Neural cell (in vitro differentiated cells): Measurements from ENCODE around the gene RPS19BP1. TPM values are rescaled to one million over a fixed set of nuclear protein-coding genes. Genes with fewer than 3 reads are reported as not detected.

ENCODE experiments used
- H2AFZ ChIP-seq: fragments of 200-600, 300-800 bp; sonication (generic), shearing (Covaris generic); 2 replicates; pipeline ENCODE4 v1.6.0; 2014; ENCODE audit warnings: low read depth, mild to moderate bottlenecking, antibody characterized with exemption, low read length, moderate library complexity
- H3F3A ChIP-seq: fragments of 200-600 bp; shearing (Covaris generic); 2 replicates; pipeline ENCODE4 v1.6.1; 2016; ENCODE audit warnings: mild to moderate bottlenecking, moderate library complexity, mixed read lengths, antibody characterized with exemption, low read length; ENCODE audit not compliant: insufficient read depth, poor library complexity, severe bottlenecking
- H3K27ac ChIP-seq: fragments of 200-600, 300-800 bp; sonication (generic), shearing (Covaris generic); 2 replicates; pipeline ENCODE4 v1.5.1; 2014; ENCODE audit warnings: mild to moderate bottlenecking, low read length, moderate library complexity
- H3K27me3 ChIP-seq: fragments of 300-800, 200-600 bp; sonication (generic), shearing (Covaris generic); 2 replicates; pipeline ENCODE4 v1.6.0; 2014; ENCODE audit warnings: mild to moderate bottlenecking, low read depth, low read length, moderate library complexity; ENCODE audit not compliant: insufficient read depth
- H3K36me3 ChIP-seq: fragments of 300-800, 200-600 bp; sonication (generic), shearing (Covaris generic); 2 replicates; pipeline ENCODE4 v1.5.1; 2014; ENCODE audit warnings: mild to moderate bottlenecking, antibody characterized with exemption, low read length, moderate library complexity; ENCODE audit not compliant: insufficient read depth
- H3K4me2 ChIP-seq: fragments of 300-800, 200-600 bp; sonication (generic), shearing (Covaris generic); 2 replicates; pipeline ENCODE4 v1.6.0; 2014; ENCODE audit warnings: mild to moderate bottlenecking, low read length
- H3K4me3 ChIP-seq: fragments of 300-800, 200-600 bp; sonication (generic), shearing (Covaris generic); 2 replicates; pipeline ENCODE4 v1.5.1; 2014; ENCODE audit warnings: mild to moderate bottlenecking, low read length, moderate library complexity
- H3K79me2 ChIP-seq: fragments of 200-600 bp; shearing (Covaris generic); replicated peaks from 2 replicates; pipeline ENCODE4 v1.6.0; 2014; ENCODE audit warnings: mild to moderate bottlenecking, low read length, moderate library complexity; ENCODE audit not compliant: insufficient read depth
- H3K9ac ChIP-seq: fragments of 300-800, 200-600 bp; sonication (generic), shearing (Covaris generic); 2 replicates; pipeline ENCODE4 v1.6.1; 2016; ENCODE audit warnings: mild to moderate bottlenecking, low read length, mixed read lengths
- H3K9me2 ChIP-seq: fragments of 200-600 bp; shearing (Covaris generic); 2 replicates; pipeline ENCODE4 v1.6.1; 2016; ENCODE audit warnings: mild to moderate bottlenecking, low read length, mixed read lengths; ENCODE audit not compliant: insufficient read depth
- H3K9me3 ChIP-seq: fragments of 200-600, 300-800 bp; sonication (generic), shearing (Covaris generic); 2 replicates; pipeline ENCODE4 v1.6.1; 2016; ENCODE audit warnings: mild to moderate bottlenecking, mixed run types, low read length, moderate library complexity, mixed read lengths
- H4K20me1 ChIP-seq: fragments of 200-600 bp; shearing (Covaris generic); 2 replicates; pipeline ENCODE4 v1.6.1; 2016; ENCODE audit warnings: mild to moderate bottlenecking, mixed run types; ENCODE audit not compliant: insufficient read depth
- CTCF ChIP-seq: fragments of 450-650 bp; IDR thresholded peaks from 2 replicates; pipeline ENCODE4 v1.5.1; 2014; ENCODE audit warnings: antibody characterized with exemption, mild to moderate bottlenecking, moderate library complexity; ENCODE audit not compliant: poor library complexity, severe bottlenecking
- EP300 ChIP-seq: fragments of 450-650 bp; conservative IDR thresholded peaks from 2 replicates; pipeline ENCODE4 v1.6.1; 2014; ENCODE audit warnings: antibody characterized with exemption, mild to moderate bottlenecking, moderate library complexity; ENCODE audit not compliant: poor library complexity, severe bottlenecking
- EZH2 ChIP-seq: fragments of 200-600, 300-800 bp; shearing (Covaris generic), sonication (generic); IDR thresholded peaks from 2 replicates; pipeline ENCODE4 v1.6.1; 2014; ENCODE audit warnings: antibody characterized with exemption, low read length, borderline replicate concordance, mild to moderate bottlenecking; ENCODE audit not compliant: insufficient read depth, poor library complexity, severe bottlenecking
- MXI1 ChIP-seq: fragments of 450-650 bp; conservative IDR thresholded peaks from 2 replicates; pipeline ENCODE4 v1.6.1; 2014; ENCODE audit warnings: antibody characterized with exemption, mild to moderate bottlenecking; ENCODE audit not compliant: poor library complexity, severe bottlenecking
- POLR2AphosphoS5 ChIP-seq: IDR thresholded peaks from 2 replicates; pipeline ENCODE4 v1.6.1; 2012
- RAD21 ChIP-seq: fragments of 450-650 bp; conservative IDR thresholded peaks from 2 replicates; pipeline ENCODE4 v1.6.1; 2014; ENCODE audit warnings: antibody characterized with exemption, mild to moderate bottlenecking, moderate library complexity
- REST ChIP-seq: IDR thresholded peaks from 2 replicates; pipeline ENCODE4 v1.6.1; 2012; ENCODE audit warnings: borderline replicate concordance
- SMC3 ChIP-seq: fragments of 450-650 bp; conservative IDR thresholded peaks from 2 replicates; pipeline ENCODE4 v1.6.1; 2014; ENCODE audit warnings: antibody characterized with exemption, mild to moderate bottlenecking, moderate library complexity; ENCODE audit not compliant: poor library complexity
- TAF1 ChIP-seq: IDR thresholded peaks from 2 replicates; pipeline ENCODE4 v1.6.1; 2012; ENCODE audit warnings: low read depth
- polyA plus RNA-seq: library from polyadenylated mRNA; depleted of rRNA; stranded (reverse); fragments of >200 nt; gene quantifications from 2 replicates; pipeline ENCODE4 v1.2.3, GENCODE V29; 2014

RPS19BP1 gene
- polyA plus RNA-seq, 1 donor from 2014 or later = 164 TPM

- Histone ChIP-seq H3K27me3 (no peaks in the 10 kb centered on the region), H2AFZ (no peak overlapping the region), H3K9me2 (no peaks in the 10 kb centered on the region), H4K20me1 (no peaks in the 10 kb centered on the region), H3K27ac (no peak overlapping the region), H3K36me3 (no peaks in the 10 kb centered on the region), H3F3A (no peaks in the 10 kb centered on the region), H3K4me3 (peak overlapping the region; percentile 44), H3K9me3 (no peaks in the 10 kb centered on the region), H3K79me2 (peaks cover 17% of the 10 kb centered on the region), H3K9ac (peak overlapping the region; percentile 41), H3K4me2 (no peak overlapping the region)
- no peak for TF ChIP-seq TAF1
- peak; percentile 99 for TF ChIP-seq CTCF
- peak; percentile 98 for TF ChIP-seq SMC3
- TF ChIP-seq REST = no peak
- TF ChIP-seq MXI1 = peak; percentile 32
- TF ChIP-seq EZH2 = no peak
- peak; percentile 99 for TF ChIP-seq RAD21
- TF ChIP-seq POLR2AphosphoS5 = no peak
- TF ChIP-seq EP300 = peak; percentile 15
These were observed 2.2 kb upstream of the RPS19BP1 start for GRCh38 chr22:39534591-39535356.

GRCh38 chr22:39534092-39534506 lies 1.6 kb upstream of the RPS19BP1 start:
- Histone ChIP-seq H3K9me3 (no peaks in the 10 kb centered on the region), H3K4me2 (no peak overlapping the region), H3F3A (no peaks in the 10 kb centered on the region), H3K36me3 (no peaks in the 10 kb centered on the region), H4K20me1 (no peaks in the 10 kb centered on the region), H3K9me2 (no peaks in the 10 kb centered on the region), H3K27ac (no peak overlapping the region), H3K79me2 (peaks cover 17% of the 10 kb centered on the region), H2AFZ (no peak overlapping the region), H3K27me3 (no peaks in the 10 kb centered on the region), H3K4me3 (no peak overlapping the region), H3K9ac (no peak overlapping the region)
- TF ChIP-seq TAF1 (no peak), EZH2 (no peak), SMC3 (no peak), REST (no peak), RAD21 (no peak), EP300 (no peak), CTCF (no peak)
